OCI-LY7 (cell line): ENCODE measurements around the gene ABL1.

ENCODE experiments used
- EZH2phosphoT487 ChIP-seq: fragments of 200-600 bp; sonication (generic); IDR thresholded peaks from 2 replicates; pipeline ENCODE4 v1.6.1; 2018; ENCODE audit warnings: low read depth, borderline replicate concordance, mild to moderate bottlenecking, mixed run types, antibody characterized with exemption, low read length, moderate library complexity, mixed read lengths
- TF ChIP-seq, protein P1 (sequence below): fragments of 200-600 bp; sonication (generic); conservative IDR thresholded peaks from 2 replicates; pipeline ENCODE4 v1.5.1; 2014; ENCODE audit warnings: mild to moderate bottlenecking, antibody characterized with exemption, low read length, moderate library complexity, mixed read lengths

DNA sequence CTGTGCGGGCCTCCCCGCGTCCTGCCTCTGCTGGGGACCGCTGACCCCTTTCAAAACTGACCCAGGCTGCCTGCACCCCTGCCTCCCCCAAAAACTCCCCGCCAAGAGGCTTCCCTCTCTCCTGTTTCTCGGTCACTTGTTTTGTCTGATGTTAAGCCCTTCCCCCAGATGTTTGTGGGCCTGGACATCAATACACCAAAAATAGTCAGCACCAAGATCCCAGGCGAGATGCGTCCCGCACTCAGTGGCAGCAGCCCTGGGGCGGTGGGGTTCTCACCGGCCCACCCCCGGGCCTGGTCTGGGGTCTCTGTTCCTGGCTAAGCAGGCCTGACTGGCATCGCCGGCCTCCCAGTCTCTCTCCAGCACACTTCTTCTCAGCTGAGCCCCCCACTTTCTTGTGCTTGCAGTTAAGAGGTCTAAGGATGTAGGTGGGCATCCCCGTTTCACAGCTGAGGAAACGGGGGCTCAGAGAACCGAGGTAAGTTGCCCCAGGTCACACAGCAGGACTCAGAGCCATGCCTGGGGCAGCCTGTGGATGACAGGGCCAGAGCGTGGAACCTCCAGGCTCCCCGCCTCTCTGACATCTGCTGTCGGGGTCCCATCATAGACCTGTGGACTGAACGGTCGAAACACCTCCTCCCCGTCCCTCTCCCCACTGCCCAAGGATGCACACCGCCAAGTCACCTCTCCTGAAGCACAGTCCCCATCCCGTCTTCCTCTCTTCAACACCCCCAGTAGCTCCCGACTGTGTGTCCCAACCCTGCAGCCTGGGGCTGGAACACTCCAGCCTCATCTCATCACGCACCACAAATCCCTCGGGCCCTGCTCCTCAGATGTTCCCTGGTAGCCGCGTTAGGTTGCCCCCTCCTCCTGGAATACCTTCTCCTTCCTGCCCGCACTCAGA, 87.2 kb downstream of the ABL1 start:
- TF ChIP-seq, protein P1, sequence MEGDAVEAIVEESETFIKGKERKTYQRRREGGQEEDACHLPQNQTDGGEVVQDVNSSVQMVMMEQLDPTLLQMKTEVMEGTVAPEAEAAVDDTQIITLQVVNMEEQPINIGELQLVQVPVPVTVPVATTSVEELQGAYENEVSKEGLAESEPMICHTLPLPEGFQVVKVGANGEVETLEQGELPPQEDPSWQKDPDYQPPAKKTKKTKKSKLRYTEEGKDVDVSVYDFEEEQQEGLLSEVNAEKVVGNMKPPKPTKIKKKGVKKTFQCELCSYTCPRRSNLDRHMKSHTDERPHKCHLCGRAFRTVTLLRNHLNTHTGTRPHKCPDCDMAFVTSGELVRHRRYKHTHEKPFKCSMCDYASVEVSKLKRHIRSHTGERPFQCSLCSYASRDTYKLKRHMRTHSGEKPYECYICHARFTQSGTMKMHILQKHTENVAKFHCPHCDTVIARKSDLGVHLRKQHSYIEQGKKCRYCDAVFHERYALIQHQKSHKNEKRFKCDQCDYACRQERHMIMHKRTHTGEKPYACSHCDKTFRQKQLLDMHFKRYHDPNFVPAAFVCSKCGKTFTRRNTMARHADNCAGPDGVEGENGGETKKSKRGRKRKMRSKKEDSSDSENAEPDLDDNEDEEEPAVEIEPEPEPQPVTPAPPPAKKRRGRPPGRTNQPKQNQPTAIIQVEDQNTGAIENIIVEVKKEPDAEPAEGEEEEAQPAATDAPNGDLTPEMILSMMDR = no peak
- TF ChIP-seq EZH2phosphoT487 = no peak
